ENCODE data around the gene AMIGO3.

AMIGO3 gene

GRCh38 chr3:49723628-49724551 lies 4.4 kb upstream of the AMIGO3 start, which contains the start of gene GMPPB:
GMPPB (minus strand) TSS chr3:49723951; CDS start chr3:49723726, 225 bp downstream.
- peaks cover 3 to 23% of the 10 kb centered on the region in 2 donors for H3K4me1 ChIP-seq (ENCODE audit: control insufficient read depth in 1 of 2, insufficient read depth in 2 of 2, low read length in 2 of 2)
- H3K36me3 ChIP-seq (ENCODE audit: control insufficient read depth in 1 of 2, insufficient read depth in 2 of 2, low read length in 2 of 2) = peaks cover 29 to 42% of the 10 kb centered on the region in 2 donors
- peak within 1 kb of the TSS; percentile 93 for H3K27ac ChIP-seq (ENCODE audit: low read length)
- no peaks in the 10 kb centered on the region for H3K27me3 ChIP-seq (ENCODE audit: low read depth, low read length)
- no peaks in the 10 kb centered on the region for H3K9me3 ChIP-seq (ENCODE audit: control insufficient read depth in 1 of 2, low read length in 2 of 2)
- peak within 1 kb of the TSS; percentile 91 to 98 for H3K4me3 ChIP-seq (ENCODE audit: low read depth in 1 of 2, low read length in 2 of 2)

GRCh38 chr3:49723296-49723627 lies 3.8 kb upstream of the AMIGO3 start:
- Histone ChIP-seq H3K27me3 (ENCODE audit: low read depth, low read length) (no peaks in the 10 kb centered on the region), H3K9me3 (ENCODE audit: control insufficient read depth in 1 of 2, low read length in 2 of 2) (no peaks in the 10 kb centered on the region), H3K27ac (ENCODE audit: low read length) (peak overlapping the region; percentile 93), H3K4me1 (ENCODE audit: control insufficient read depth in 1 of 2, insufficient read depth in 2 of 2, low read length in 2 of 2) (peaks cover 3 to 29% of the 10 kb centered on the region in 2 donors), H3K4me3 (ENCODE audit: low read depth in 1 of 2, low read length in 2 of 2) (peak overlapping the region; percentile 91 to 98), H3K36me3 (ENCODE audit: control insufficient read depth in 1 of 2, insufficient read depth in 2 of 2, low read length in 2 of 2) (peaks cover 29 to 40% of the 10 kb centered on the region in 2 donors)

- peak overlapping the region; percentile 91 to 98 for H3K4me3 ChIP-seq (ENCODE audit: low read depth in 1 of 2, low read length in 2 of 2)
- H3K9me3 ChIP-seq (ENCODE audit: control insufficient read depth in 1 of 2, low read length in 2 of 2) = no peaks in the 10 kb centered on the region
- peaks cover 3 to 29% of the 10 kb centered on the region in 2 donors for H3K4me1 ChIP-seq (ENCODE audit: control insufficient read depth in 1 of 2, insufficient read depth in 2 of 2, low read length in 2 of 2)
- no peaks in the 10 kb centered on the region for H3K27me3 ChIP-seq (ENCODE audit: low read depth, low read length)
- peak overlapping the region; percentile 93 for H3K27ac ChIP-seq (ENCODE audit: low read length)
- peaks cover 26 to 36% of the 10 kb centered on the region in 2 donors for H3K36me3 ChIP-seq (ENCODE audit: control insufficient read depth in 1 of 2, insufficient read depth in 2 of 2, low read length in 2 of 2)
These were observed 3.4 kb upstream of the AMIGO3 start for GRCh38 chr3:49722896-49723295.

- H3K27ac ChIP-seq (ENCODE audit: low read length) = no peak overlapping the region
- peaks cover 3 to 29% of the 10 kb centered on the region in 2 donors for H3K4me1 ChIP-seq (ENCODE audit: control insufficient read depth in 1 of 2, insufficient read depth in 2 of 2, low read length in 2 of 2)
- peak overlapping the region; percentile 91 to 98 for H3K4me3 ChIP-seq (ENCODE audit: low read depth in 1 of 2, low read length in 2 of 2)
- peaks cover 18 to 29% of the 10 kb centered on the region in 2 donors for H3K36me3 ChIP-seq (ENCODE audit: control insufficient read depth in 1 of 2, insufficient read depth in 2 of 2, low read length in 2 of 2)
- H3K27me3 ChIP-seq (ENCODE audit: low read depth, low read length) = no peaks in the 10 kb centered on the region
- H3K9me3 ChIP-seq (ENCODE audit: control insufficient read depth in 1 of 2, low read length in 2 of 2) = no peaks in the 10 kb centered on the region
These were observed 2.7 kb upstream of the AMIGO3 start for GRCh38 chr3:49721896-49722781.

GRCh38 chr3:49721596-49721895 lies 2.1 kb upstream of the AMIGO3 start:
- Histone ChIP-seq H3K27me3 (ENCODE audit: low read depth, low read length) (no peaks in the 10 kb centered on the region), H3K4me1 (ENCODE audit: control insufficient read depth in 1 of 2, insufficient read depth in 2 of 2, low read length in 2 of 2) (peaks cover 3 to 29% of the 10 kb centered on the region in 2 donors), H3K27ac (ENCODE audit: low read length) (no peak overlapping the region), H3K9me3 (ENCODE audit: control insufficient read depth in 1 of 2, low read length in 2 of 2) (no peaks in the 10 kb centered on the region), H3K36me3 (ENCODE audit: control insufficient read depth in 1 of 2, insufficient read depth in 2 of 2, low read length in 2 of 2) (peaks cover 12 to 24% of the 10 kb centered on the region in 2 donors), H3K4me3 (ENCODE audit: low read depth in 1 of 2, low read length in 2 of 2) (no peak overlapping the region)

- peaks cover 3 to 29% of the 10 kb centered on the region in 2 donors for H3K4me1 ChIP-seq (ENCODE audit: control insufficient read depth in 1 of 2, insufficient read depth in 2 of 2, low read length in 2 of 2)
- H3K27me3 ChIP-seq (ENCODE audit: low read depth, low read length) = no peaks in the 10 kb centered on the region
- peaks cover 9 to 24% of the 10 kb centered on the region in 2 donors for H3K36me3 ChIP-seq (ENCODE audit: control insufficient read depth in 1 of 2, insufficient read depth in 2 of 2, low read length in 2 of 2)
- no peak overlapping the region for H3K4me3 ChIP-seq (ENCODE audit: low read depth in 1 of 2, low read length in 2 of 2)
- H3K9me3 ChIP-seq (ENCODE audit: control insufficient read depth in 1 of 2, low read length in 2 of 2) = no peaks in the 10 kb centered on the region
- H3K27ac ChIP-seq (ENCODE audit: low read length) = no peak overlapping the region
These were observed 1.5 kb upstream of the AMIGO3 start for GRCh38 chr3:49720855-49721595.

- H3K27me3 ChIP-seq (ENCODE audit: low read depth, low read length) = no peaks in the 10 kb centered on the region
- peak overlapping the region; percentile 48 to 67 for H3K4me3 ChIP-seq (ENCODE audit: low read depth in 1 of 2, low read length in 2 of 2)
- no peak overlapping the region for H3K27ac ChIP-seq (ENCODE audit: low read length)
- H3K4me1 ChIP-seq (ENCODE audit: control insufficient read depth in 1 of 2, insufficient read depth in 2 of 2, low read length in 2 of 2) = peaks cover 0 to 23% of the 10 kb centered on the region in 2 donors
- H3K36me3 ChIP-seq (ENCODE audit: control insufficient read depth in 1 of 2, insufficient read depth in 2 of 2, low read length in 2 of 2) = peaks cover 9 to 38% of the 10 kb centered on the region in 2 donors
- H3K9me3 ChIP-seq (ENCODE audit: control insufficient read depth in 1 of 2, low read length in 2 of 2) = no peaks in the 10 kb centered on the region
These were observed 648 bp downstream of the AMIGO3 start for GRCh38 chr3:49718858-49719213.

GRCh38 chr3:49717959-49718857 lies 1.3 kb downstream of the AMIGO3 start:
- Histone ChIP-seq H3K4me3 (ENCODE audit: low read depth in 1 of 2, low read length in 2 of 2) (peak overlapping the region; percentile 3 to 67), H3K27me3 (ENCODE audit: low read depth, low read length) (no peaks in the 10 kb centered on the region), H3K36me3 (ENCODE audit: control insufficient read depth in 1 of 2, insufficient read depth in 2 of 2, low read length in 2 of 2) (peaks cover 9 to 44% of the 10 kb centered on the region in 2 donors), H3K9me3 (ENCODE audit: control insufficient read depth in 1 of 2, low read length in 2 of 2) (no peaks in the 10 kb centered on the region), H3K27ac (ENCODE audit: low read length) (no peak overlapping the region), H3K4me1 (ENCODE audit: control insufficient read depth in 1 of 2, insufficient read depth in 2 of 2, low read length in 2 of 2) (peaks cover 0 to 21% of the 10 kb centered on the region in 2 donors)

GRCh38 chr3:49717211-49717958 lies 2.1 kb downstream of the AMIGO3 start:
- no peaks in the 10 kb centered on the region for H3K27me3 ChIP-seq (ENCODE audit: low read depth, low read length)
- H3K9me3 ChIP-seq (ENCODE audit: control insufficient read depth in 1 of 2, low read length in 2 of 2) = no peaks in the 10 kb centered on the region
- H3K27ac ChIP-seq (ENCODE audit: low read length) = no peak overlapping the region
- H3K4me3 ChIP-seq (ENCODE audit: low read depth in 1 of 2, low read length in 2 of 2) = no peak overlapping the region
- peaks cover 0 to 13% of the 10 kb centered on the region in 2 donors for H3K4me1 ChIP-seq (ENCODE audit: control insufficient read depth in 1 of 2, insufficient read depth in 2 of 2, low read length in 2 of 2)
- H3K36me3 ChIP-seq (ENCODE audit: control insufficient read depth in 1 of 2, insufficient read depth in 2 of 2, low read length in 2 of 2) = peaks cover 9 to 45% of the 10 kb centered on the region in 2 donors

Measured in muscle layer of duodenum (tissue), 2 donors.